Renal cortex interstitium (tissue), 11 donors: ENCODE measurements around the gene TLE5. TPM values are rescaled to one million over a fixed set of nuclear protein-coding genes. Genes with fewer than 3 reads are reported as not detected.

Experiments used
- DNase-seq, 11 donors: peaks; one replicate each; pipeline ENCODE4 v3.0.0-alpha.2; 2013; ENCODE audit warnings: low read depth in 9 of 11, low spot score in 4 of 11; ENCODE audit errors: extremely low read depth in 1 of 11
- polyA plus RNA-seq, 3 donors: library from polyadenylated mRNA; unstranded; fragments of 120-200 nt; gene quantifications; one replicate each; pipeline ENCODE4 v1.2.1, GENCODE V29; 2013; ENCODE audit not compliant: insufficient read length in 3 of 3

The TLE5 gene
- polyA plus RNA-seq, 3 donors: 419 to 491 (median 450) TPM

DNA sequence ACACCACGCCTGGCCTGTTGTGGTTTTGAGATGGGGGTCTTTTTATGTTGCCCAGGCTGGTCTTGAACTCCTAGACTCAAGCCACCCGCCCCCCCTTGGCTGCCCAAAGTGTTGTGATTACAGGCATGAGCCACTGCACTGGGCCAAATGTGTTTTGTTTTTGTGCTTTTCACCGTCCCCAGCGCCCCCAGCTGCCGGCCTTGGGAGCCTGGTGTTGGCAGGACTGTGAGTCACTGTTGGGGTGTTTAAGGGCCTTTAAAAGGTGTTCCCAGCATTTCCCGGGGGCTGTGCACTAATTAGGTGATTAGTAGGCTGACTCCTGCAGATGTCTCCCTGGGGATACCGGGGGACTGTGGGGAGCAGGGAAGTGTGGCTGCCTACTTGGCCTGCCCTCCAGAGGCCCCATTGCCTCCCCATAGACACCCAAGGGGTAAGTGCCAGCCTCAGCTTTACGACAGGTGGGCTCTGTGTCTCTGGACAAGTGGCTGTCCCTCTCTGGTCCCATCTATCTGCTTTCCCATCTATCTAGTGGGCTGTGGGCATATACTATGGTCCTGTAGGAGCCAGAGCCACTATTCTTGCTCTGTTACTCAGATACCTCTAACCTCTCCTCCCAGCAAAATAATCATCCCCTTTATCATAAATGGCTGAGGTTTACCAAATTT lies 11.8 kb upstream of the TLE5 start:
- no peak for DNase-seq

DNA sequence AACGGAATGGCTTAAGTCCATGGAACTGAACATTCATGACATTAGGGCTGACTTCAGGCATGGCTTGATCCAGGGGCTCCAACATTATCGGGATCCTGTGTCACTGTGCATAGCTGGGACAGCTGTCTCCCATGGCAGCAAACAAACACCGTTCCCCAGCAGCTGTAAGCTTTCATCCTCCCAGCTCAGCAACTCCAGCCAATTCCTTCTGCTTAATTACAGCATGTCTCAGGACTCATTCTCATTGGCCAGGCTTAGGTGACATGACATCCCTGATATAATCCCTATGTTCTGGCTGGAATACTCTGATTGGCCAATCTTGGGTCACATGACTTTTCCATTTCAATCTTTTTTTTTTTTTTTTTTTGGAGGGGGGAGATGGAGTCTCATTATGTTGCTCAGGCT lies 10.9 kb upstream of the TLE5 start:
- DNase-seq: peak; percentile 73 to 94 (median 86)

DNA sequence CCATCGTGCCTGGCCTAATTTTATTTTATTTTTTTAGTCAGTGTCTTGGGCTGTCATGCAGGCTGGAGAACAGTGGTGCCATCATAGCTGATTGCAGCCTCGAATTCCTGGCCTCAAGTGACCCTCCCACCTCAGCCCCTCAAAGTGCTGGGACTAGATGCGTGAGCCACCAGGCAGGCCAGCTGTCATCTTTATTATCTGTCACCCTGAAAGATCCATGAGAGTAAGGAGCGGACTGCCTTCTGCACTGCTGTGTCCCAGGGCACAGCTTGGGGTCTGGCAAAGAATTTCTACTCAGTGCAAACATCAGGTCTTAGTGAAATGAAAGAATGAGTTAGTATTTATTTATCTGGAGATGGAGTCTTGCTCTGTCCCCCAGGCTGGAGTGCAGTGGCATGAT lies 9.5 kb upstream of the TLE5 start:
- DNase-seq: no peak

DNA sequence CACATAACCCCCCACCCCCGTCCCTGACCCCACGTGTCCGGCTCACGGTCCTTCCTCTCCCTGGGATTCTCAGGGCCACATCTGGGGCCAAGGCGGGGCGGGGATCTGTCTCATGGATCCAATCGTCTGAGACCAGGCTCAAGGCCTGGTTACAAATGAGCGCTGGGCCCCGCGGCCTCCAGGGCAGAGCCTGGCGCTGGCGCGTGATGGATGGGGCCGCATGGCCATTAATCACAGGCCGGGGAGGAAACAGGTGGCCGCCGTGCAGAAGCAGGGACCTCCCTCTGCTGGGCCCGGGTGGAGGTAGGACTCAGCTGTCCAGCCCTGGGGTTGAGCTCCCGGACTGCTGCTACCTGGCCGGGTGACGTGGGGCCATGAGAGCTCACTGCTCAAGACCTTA lies 5.8 kb upstream of the TLE5 start:
- DNase-seq: peak in 2 of 11 donors; percentile 62 to 73

DNA sequence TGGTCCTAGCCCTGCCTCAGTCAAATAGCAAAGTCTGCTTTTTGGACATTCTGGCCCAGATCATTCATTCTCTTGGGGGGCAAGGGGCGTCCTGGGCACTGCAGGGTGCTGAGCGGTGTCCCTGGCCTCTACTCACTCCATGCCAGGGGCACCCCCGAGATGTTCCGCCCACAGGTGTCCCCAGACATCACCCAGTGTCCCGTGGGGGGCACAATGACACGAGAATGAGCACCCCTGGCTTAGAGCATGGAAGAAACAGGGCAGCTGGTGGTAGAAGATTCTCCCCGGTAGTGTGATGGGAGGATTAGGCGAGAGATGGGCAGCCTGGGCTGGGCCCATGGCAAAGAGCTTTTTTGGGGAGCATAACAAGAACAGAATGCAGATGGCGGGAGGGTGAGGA lies 5.3 kb upstream of the TLE5 start:
- DNase-seq: no peak

DNA sequence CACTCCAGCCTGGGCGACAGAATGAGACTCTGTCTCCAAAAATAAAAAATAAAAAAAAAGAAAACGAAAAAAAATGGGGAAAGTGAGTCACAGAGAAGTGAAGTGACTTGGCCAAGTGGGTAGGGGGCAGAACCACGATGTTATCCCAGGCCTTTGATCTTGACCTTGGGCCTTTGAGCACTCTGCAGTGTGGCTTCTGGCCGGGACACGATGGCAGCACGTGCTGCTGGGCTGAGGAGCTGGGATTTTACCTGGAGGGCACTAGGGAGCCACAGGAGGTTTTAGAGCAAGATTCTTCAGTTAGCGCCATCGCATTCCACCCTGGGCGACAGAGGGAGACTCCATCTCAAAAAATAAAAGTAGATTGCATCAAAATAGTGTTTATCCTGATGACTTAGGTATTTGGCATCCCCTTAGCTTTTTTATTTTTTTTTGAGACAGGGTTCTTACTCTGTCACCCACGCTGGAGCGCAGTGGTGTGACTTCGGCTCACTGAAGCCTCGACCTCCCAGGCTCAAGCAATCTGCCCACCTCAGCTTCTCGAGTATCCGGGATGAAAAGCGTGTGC lies 4.3 kb upstream of the TLE5 start:
- no peak for DNase-seq

DNA sequence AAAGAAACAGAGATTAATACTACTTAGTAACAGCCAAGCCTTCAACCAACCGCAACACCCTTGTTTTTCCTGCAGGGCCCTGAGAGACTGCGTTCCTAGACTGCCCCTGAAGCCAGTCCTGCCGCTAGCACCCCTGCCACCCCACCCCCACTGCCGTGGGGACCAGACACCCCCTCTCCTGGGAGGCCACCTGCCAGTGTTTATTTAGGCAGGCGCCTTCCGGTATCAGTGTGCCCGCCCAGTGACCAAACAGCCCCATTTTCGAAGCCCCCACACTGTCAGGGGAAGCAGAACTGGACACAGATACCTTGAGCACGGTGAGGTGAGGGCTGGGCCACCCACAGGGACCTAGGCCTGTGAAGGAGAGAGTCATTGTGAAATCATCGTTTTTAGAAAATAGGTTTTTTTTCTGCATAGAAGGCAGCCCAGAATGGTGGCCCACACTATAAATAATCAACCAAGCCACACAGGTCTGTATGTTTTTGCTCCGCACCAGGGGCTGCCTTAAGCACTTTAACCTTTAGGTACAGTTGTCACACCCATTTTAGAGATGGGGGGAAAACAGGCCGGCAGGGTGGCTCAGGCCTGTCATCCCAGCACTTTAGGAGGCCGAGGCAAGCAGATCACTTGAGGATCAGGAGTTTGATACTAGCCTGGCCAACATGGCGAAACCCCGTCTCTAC lies 3.5 kb upstream of the TLE5 start:
- no peak for DNase-seq

DNA sequence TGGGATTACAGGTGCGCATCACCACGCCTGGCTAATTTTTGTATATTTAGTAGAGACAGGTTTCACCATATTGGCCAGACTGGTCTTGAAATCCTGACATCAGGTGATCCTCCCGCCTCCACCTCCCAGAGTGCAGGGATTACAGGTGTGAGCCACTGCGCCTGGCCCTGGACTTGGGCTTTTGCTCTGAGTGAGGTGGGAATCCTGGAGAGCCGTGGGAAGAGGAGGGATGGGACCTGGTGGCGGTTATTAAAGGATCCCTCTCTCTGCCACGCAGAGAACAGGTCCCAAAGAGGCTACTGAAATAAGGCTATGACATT lies 1.7 kb upstream of the TLE5 start:
- DNase-seq: no peak

DNA sequence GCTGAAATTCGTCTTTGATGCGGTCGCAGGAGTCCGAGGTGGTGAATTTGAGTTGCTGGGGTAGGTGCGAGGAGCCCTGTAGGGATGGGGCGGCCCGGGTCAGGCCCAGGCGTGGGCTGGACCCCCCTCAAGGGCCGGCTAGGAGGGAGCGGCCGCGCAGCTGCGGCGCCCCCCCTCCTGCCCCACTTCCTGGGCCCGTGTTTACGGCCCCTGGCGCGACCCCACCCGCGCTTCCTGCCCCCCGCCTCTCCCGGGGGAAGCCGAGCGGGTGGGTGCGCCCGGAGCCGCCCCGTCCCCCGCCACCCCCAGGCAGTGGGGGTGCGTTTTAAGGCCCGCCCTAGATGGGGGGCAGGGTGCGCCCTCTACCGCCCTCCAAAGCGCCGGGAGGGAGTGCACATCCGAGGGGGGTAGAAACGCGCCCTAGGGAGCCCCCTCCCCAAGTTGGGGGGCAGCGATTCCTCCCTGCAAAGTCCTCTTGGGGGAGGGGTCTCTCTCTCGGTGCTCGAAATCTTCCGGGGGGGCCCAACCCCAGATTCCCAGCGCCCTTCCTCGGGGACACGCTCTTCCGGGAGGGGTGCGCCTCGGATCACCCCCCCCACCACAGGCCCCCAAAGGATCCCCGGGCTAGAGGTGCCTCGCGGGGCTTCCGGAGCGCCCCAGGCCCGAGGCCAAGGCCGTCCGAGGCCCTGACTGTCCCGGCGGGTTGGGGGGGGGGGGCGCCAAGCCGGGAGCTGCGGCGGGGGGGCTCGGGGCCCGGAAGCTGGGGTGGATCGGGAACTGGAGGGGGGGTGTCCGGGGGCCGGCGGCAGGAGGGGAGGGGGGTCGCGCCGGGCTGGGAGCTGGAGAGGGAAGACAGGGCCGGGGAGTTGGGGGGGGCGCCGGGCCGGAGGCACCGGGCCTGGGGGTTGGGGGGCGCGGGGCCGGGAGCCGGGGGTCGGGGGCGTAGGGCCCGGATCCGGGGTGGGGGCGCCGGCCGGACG lies 823 bp downstream of the TLE5 start:
- no peak for DNase-seq

DNA sequence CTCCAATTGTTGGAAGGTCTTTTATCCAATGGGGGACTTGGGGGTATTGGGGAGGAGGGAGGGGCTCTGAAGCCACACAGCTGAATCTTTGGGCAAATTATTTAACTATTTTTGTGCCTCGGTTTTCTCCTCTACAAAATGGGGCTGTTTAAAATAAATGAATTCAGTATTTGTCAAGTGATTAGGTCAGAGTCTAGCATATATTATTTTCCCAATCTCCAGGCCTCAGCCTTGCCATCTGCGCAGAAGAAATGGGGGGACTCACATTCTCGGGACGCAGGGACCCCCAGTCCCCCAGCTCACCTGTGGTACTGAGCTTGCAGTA lies 1.5 kb downstream of the TLE5 start:
- no peak for DNase-seq

DNA sequence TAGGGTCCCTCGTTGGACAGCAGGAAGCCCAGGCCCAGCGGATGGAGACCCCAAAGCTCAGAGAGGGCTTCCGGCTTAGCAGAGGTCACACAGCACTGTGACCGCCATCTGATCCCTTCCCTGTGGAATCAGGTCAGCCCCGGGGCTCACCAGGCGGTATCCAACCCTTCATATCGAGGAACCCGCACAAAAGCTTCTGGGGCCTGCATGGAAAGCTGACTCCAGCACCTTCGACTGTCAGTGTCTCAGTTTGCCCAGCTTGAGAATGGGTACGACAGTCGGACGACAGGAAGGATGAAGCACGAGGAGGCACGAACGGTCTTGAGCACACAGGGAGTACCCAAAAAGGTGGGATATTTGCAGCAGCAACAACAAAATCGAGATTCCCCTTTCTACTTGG lies 2.6 kb downstream of the TLE5 start:
- no peak for DNase-seq

DNA sequence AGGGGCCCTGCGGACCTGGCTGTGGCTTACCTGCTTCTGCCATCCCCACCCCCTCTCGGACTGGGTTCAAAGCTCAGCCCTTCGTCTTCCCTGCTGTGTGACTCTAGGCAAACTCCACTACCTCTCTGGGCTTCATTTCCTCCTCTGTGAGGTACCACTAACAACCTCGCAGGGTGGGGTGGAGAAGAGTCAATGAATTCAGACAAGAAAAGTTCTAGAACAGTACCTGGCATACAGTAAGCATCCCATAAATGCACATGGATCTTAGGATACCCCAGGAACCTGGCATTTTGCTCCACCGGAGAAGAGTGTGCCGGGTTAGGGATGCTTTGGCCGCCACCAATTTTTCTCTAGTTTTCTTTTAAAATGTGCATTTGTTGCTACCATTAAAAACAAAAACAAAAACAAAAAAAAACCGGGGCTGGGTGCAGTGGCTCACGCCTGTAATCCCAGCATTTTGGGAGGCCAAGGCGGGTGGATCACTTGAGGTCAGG lies 3.4 kb downstream of the TLE5 start:
- no peak for DNase-seq

DNA sequence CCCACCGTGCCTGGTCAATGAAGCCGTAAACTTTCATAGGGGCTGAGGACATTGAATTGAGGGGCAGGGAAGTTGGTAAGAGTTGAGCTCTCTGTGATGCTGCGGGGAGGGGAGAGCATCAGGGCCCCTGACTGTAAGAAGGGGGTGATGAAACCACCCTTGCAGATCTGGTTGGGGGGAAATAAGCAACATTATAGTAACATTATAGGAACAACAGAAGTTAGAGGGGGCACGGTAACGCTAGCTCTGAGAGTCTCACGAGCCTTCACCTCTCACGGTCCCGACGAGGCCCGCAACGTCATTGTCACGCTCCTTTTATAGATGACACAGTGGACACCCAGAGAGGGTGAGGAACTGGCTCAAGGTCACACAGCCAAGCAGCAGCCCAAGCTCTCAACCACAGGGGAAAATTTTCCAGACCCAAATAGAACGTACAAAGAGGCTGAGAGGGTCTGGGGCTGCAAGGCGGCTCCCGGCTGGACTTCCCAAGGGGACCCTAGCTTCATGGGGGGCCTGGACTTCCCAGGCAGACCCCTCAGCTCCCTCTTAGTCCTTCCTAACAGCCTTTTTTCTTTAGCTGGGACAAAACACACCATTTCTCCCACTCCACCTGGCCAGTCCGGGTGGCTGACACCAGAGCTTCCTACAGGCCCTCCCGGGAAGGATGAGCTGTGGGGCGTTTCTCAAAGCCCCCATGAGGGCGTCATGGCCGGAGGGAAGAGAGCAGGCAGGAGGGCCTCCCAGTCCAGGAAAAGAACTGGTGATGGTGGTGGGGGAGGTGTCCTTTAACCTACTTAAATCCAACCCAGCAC lies 4.1 kb downstream of the TLE5 start:
- DNase-seq: no peak

DNA sequence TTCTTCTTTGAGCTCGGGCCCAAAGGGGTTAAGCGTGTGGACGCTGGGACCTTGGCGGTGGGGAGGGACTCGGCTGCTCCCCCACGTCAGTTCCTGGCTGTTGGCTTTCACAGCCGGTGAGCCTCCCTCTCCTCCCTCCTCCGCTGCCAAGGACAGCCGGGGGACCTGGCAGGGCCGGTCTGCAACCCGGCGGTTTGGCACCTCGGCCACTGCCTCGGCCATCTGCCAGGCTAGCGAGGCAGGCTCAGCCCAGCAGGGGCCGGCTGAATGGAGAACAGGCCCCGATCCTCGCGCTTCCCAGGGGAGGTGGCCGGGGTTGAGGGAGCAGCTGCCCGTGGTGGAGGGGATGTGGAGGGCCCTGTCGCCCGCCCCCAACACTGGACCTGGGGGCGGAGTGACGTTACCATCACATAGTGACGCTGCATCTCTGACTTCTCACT lies 5.0 kb downstream of the TLE5 start:
- DNase-seq: no peak

DNA sequence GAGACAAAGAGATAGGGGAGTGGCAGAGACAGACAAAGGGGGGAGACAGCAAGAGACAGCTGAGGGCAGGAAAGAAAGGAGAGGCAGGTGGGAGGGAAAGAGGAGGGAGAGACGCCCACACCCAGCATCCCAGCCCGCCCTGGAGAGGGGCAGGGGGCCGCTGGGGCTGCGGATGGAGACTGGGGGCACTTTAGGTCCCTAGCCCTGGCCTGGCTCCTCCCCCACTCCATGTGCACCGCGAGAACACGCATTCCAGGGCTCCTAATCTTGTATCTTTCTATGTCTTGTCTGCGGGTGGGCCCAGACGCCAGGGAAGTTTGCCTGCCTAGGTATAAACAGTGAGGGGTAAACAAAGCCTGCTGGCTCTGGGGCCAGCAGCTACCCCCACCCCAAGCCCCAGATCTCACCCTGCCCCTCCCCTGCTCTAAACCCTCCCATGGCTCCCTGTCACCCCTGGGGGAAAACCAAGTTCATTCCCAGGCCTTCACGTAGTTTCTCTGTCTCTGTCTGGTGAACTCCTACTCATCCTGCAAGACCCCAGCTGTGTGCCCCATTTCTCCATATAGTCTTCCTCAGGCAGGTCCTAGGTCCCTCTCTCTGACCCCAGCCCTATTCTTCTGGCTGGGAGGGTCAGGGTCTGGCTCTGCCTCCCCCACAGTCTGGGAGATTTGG lies 5.7 kb downstream of the TLE5 start:
- DNase-seq: no peak

DNA sequence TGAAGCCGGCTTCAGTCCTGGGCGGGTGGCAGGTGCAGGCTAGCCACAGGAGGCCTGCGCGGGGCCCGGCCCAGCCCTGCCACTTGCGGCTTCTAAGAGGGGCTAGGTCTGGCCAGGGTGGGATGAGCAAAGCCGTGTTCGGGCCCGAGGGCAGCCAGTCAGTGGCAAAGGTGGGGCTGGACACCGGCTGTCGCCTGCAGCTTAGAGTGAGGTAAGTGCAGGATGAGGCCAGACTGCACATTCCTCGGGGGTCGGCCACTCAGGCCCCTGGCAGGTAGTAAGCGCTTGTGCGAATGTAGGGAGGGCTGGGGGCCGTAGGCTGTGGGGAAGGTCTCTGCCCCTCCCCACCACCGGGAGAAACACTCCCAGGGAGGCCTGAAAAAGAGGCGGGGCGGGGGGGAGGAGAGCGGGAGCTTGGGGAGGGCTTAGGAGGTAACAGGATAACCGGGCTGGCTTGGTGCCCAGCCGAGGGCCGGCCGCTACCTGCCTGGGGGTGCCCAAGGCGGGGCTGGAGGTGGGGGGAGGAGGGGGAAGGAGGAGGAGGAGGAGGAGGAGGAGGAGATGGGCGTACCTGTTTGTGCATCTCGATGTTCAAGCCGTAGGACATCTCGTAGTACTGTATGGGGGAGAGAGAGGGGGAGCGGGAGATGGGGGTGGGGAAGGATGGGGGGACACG lies 6.4 kb downstream of the TLE5 start:
- no peak for DNase-seq

DNA sequence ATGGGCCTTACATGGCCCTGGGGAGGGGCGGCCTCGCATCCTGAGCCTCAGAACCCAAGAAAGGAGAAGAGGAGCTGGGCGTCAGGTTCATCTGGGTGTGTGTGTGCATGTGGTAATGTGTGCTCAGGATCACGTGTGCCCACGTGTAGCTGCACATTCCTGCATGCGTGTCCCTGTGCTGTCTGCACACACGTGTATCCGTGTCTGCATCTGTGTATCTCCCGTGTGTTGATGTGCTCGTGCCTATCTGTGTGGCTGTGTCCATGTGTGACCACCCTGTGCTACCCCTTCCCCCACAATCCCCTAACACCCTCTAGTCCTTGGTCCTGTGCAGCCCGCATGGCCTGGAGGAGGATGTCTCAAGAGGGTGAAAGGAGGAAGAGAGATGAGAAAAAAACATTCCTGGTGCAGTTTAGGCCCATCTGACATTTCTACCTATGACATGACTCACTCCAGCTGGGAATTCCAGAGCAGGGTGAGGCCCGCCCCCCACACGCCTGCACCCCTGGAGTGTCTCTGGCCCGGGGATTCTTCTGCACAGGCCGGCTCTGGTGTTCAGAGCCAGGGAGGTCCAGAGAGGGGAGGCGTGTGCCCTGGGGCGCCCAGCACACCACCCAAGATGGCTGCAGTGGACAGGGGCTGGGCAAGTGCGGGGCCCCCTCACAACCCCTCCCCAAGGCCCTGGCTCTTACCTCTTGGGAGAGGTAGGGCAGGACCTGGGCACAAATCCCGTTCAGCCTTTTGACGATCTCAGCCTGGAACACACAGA lies 7.1 kb downstream of the TLE5 start:
- DNase-seq: no peak
